NCI-H524 (cell line): ENCODE measurements around the gene GABBR2.

Experiments used
- DNase-seq, 2 experiments: peaks; one replicate each; lab custom pipeline; 2025; lab: John Stamatoyannopoulos, UW

Gene GABBR2

GRCh38 chr9:98402019-98402840 lies 306.5 kb downstream of the GABBR2 start:
- peak; percentile 73 to 83 for DNase-seq

GRCh38 chr9:98401140-98402018 lies 307.4 kb downstream of the GABBR2 start:
- DNase-seq, result peak; percentile 89 to 98

- no peak for DNase-seq
Observed at GRCh38 chr9:98399950-98400683, 308.6 kb downstream of the GABBR2 start.

- DNase-seq, result no peak
Observed at GRCh38 chr9:98396656-98397055, 312.1 kb downstream of the GABBR2 start.

GRCh38 chr9:98396236-98396635 lies 312.5 kb downstream of the GABBR2 start:
- no peak for DNase-seq

- no peak for DNase-seq
Observed at GRCh38 chr9:98391867-98392266, 316.9 kb downstream of the GABBR2 start.

GRCh38 chr9:98391406-98391805 lies 317.3 kb downstream of the GABBR2 start:
- no peak for DNase-seq

- DNase-seq, result no peak
Observed at GRCh38 chr9:98385751-98386150, 323.0 kb downstream of the GABBR2 start.

- peak in 1 of 2 experiments; percentile 41 for DNase-seq
Observed at GRCh38 chr9:98383758-98384157, 325.0 kb downstream of the GABBR2 start.

GRCh38 chr9:98381311-98382103 lies 327.2 kb downstream of the GABBR2 start:
- no peak for DNase-seq

GRCh38 chr9:98380065-98380681 lies 328.6 kb downstream of the GABBR2 start:
- no peak for DNase-seq

GRCh38 chr9:98379572-98379971 lies 329.2 kb downstream of the GABBR2 start:
- DNase-seq, result no peak

- DNase-seq, result no peak
Observed at GRCh38 chr9:98378794-98379193, 329.9 kb downstream of the GABBR2 start.

GRCh38 chr9:98378206-98378780 lies 330.4 kb downstream of the GABBR2 start:
- DNase-seq, result no peak

GRCh38 chr9:98375138-98375726 lies 333.5 kb downstream of the GABBR2 start:
- no peak for DNase-seq

GRCh38 chr9:98374385-98375051 lies 334.2 kb downstream of the GABBR2 start:
- DNase-seq, result no peak

- DNase-seq, result no peak
Observed at GRCh38 chr9:98373609-98374008, 335.1 kb downstream of the GABBR2 start.

- DNase-seq, result no peak
Observed at GRCh38 chr9:98372077-98372836, 336.5 kb downstream of the GABBR2 start.

- no peak for DNase-seq
Observed at GRCh38 chr9:98370976-98371315, 337.8 kb downstream of the GABBR2 start.
